Endothelial cell (in vitro differentiated cells): Measurements from ENCODE around the gene GLI3. TPM values are rescaled to one million over a fixed set of nuclear protein-coding genes. Genes with fewer than 3 reads are reported as not detected.

ENCODE experiments used
- DNase-seq: peaks from one replicate; pipeline ENCODE4 v3.0.0; 2021; ENCODE audit warnings: low spot score
- H3K27ac Mint-ChIP-seq: one replicate; pipeline ENCODE4 v1.8.0; 2021; ENCODE audit warnings: mixed read lengths, inconsistent platforms; ENCODE audit not compliant: unreplicated experiment
- H3K27me3 Mint-ChIP-seq: one replicate; pipeline ENCODE4 v1.8.0; 2021; ENCODE audit warnings: mild to moderate bottlenecking, moderate library complexity, mixed read lengths, inconsistent platforms; ENCODE audit not compliant: unreplicated experiment
- H3K36me3 Mint-ChIP-seq: one replicate; pipeline ENCODE4 v1.8.0; 2021; ENCODE audit warnings: mild to moderate bottlenecking, low read depth, mixed read lengths, inconsistent platforms; ENCODE audit not compliant: unreplicated experiment
- H3K4me1 Mint-ChIP-seq: one replicate; pipeline ENCODE4 v1.8.0; 2021; ENCODE audit warnings: mild to moderate bottlenecking, mixed read lengths, inconsistent platforms; ENCODE audit not compliant: unreplicated experiment
- H3K4me3 Mint-ChIP-seq: one replicate; pipeline ENCODE4 v1.8.0; 2021; ENCODE audit warnings: mild to moderate bottlenecking, mixed read lengths, inconsistent platforms; ENCODE audit not compliant: unreplicated experiment
- H3K9me3 Mint-ChIP-seq: one replicate; pipeline ENCODE4 v1.8.0; 2021; ENCODE audit warnings: mixed read lengths, inconsistent platforms; ENCODE audit not compliant: unreplicated experiment
- CTCF ChIP-seq: fragments of 200-600 bp; sonication (generic); IDR thresholded peaks from one replicate; pipeline ENCODE4 v1.5.0; 2021; ENCODE audit warnings: antibody characterized with exemption; ENCODE audit not compliant: unreplicated experiment
- total RNA-seq: library from RNA; stranded (reverse); fragmentation: NEBNext Ultra II Directional; extraction: Animal tissue kit (Norgen Biotek cat#: 25700); gene quantifications from one replicate; pipeline ENCODE4 v1.2.1, GENCODE V29; 2021; ENCODE audit not compliant: unreplicated experiment

The GLI3 gene
- total RNA-seq, 1 donor from 2014 or later = 24.9 TPM

- peaks cover 3% of the 10 kb centered on the region for H3K4me1 Mint-ChIP-seq
- no peak overlapping the region for H3K4me3 Mint-ChIP-seq
- TF ChIP-seq CTCF = no peak
- H3K27me3 Mint-ChIP-seq = no peaks in the 10 kb centered on the region
- H3K36me3 Mint-ChIP-seq = no peaks in the 10 kb centered on the region
- no peak for DNase-seq
- H3K9me3 Mint-ChIP-seq = no peaks in the 10 kb centered on the region
- H3K27ac Mint-ChIP-seq = no peak overlapping the region
Measured at GRCh38 chr7:42025635-42026375, 211.2 kb downstream of the GLI3 start.

GRCh38 chr7:42024537-42024936 is 212.5 kb downstream of the GLI3 start:
- no peaks in the 10 kb centered on the region for H3K27me3 Mint-ChIP-seq
- H3K36me3 Mint-ChIP-seq = no peaks in the 10 kb centered on the region
- no peak overlapping the region for H3K4me3 Mint-ChIP-seq
- H3K9me3 Mint-ChIP-seq = no peaks in the 10 kb centered on the region
- H3K27ac Mint-ChIP-seq = no peak overlapping the region
- peaks cover 3% of the 10 kb centered on the region for H3K4me1 Mint-ChIP-seq
- DNase-seq = no peak
- TF ChIP-seq CTCF = no peak

GRCh38 chr7:42023262-42023661 is 213.7 kb downstream of the GLI3 start:
- DNase-seq = no peak
- peaks cover 3% of the 10 kb centered on the region for H3K4me1 Mint-ChIP-seq
- no peak for TF ChIP-seq CTCF
- no peaks in the 10 kb centered on the region for H3K36me3 Mint-ChIP-seq
- H3K4me3 Mint-ChIP-seq = no peak overlapping the region
- no peaks in the 10 kb centered on the region for H3K9me3 Mint-ChIP-seq
- H3K27ac Mint-ChIP-seq = no peak overlapping the region
- H3K27me3 Mint-ChIP-seq = no peaks in the 10 kb centered on the region

GRCh38 chr7:42022791-42023190 is 214.2 kb downstream of the GLI3 start:
- Mint-ChIP-seq H3K4me1 (peaks cover 3% of the 10 kb centered on the region), H3K4me3 (no peak overlapping the region), H3K27ac (no peak overlapping the region), H3K27me3 (no peaks in the 10 kb centered on the region), H3K9me3 (no peaks in the 10 kb centered on the region), H3K36me3 (no peaks in the 10 kb centered on the region)
- no peak for TF ChIP-seq CTCF
- DNase-seq = no peak

GRCh38 chr7:42022056-42022455 is 215.0 kb downstream of the GLI3 start:
- H3K4me3 Mint-ChIP-seq = no peak overlapping the region
- peaks cover 3% of the 10 kb centered on the region for H3K4me1 Mint-ChIP-seq
- TF ChIP-seq CTCF = no peak
- H3K9me3 Mint-ChIP-seq = no peaks in the 10 kb centered on the region
- DNase-seq = no peak
- no peaks in the 10 kb centered on the region for H3K36me3 Mint-ChIP-seq
- H3K27me3 Mint-ChIP-seq = no peaks in the 10 kb centered on the region
- no peak overlapping the region for H3K27ac Mint-ChIP-seq
